Hepatocyte (in vitro differentiated cells): ENCODE measurements around the gene NFYC.

Experiments
- CTCF ChIP-seq: fragments of 200-600 bp; sonication (generic); IDR thresholded peaks from 2 replicates; pipeline ENCODE4 v1.5.1; 2016; ENCODE audit warnings: antibody characterized with exemption, mild to moderate bottlenecking; ENCODE audit not compliant: poor library complexity
- EZH2 ChIP-seq: fragments of 200-600 bp; sonication (generic); IDR thresholded peaks from 2 replicates; pipeline ENCODE4 v1.6.1; 2016; ENCODE audit warnings: antibody characterized with exemption, mild to moderate bottlenecking, borderline replicate concordance
- EZH2phosphoT487 ChIP-seq: fragments of 200-600 bp; sonication (generic); IDR thresholded peaks from one replicate; pipeline ENCODE4 v1.6.1; 2018; ENCODE audit warnings: antibody characterized with exemption, mild to moderate bottlenecking, low read depth, moderate library complexity; ENCODE audit not compliant: unreplicated experiment, severe bottlenecking

GRCh38 chr1:40763742-40764532 is 72.4 kb downstream of the NFYC start:
- no peak for TF ChIP-seq EZH2
- no peak for TF ChIP-seq EZH2phosphoT487
- no peak for TF ChIP-seq CTCF
